GM18520 (cell line): ENCODE data around the gene ROR2.

ENCODE experiments used
- ATAC-seq: cut with Tn5 transposase; IDR thresholded peaks from one replicate; pipeline ENCODE4 v1.9.1; 2021; ENCODE audit not compliant: unreplicated experiment

The ROR2 gene

GRCh38 chr9:91902475-91903125, 47.4 kb downstream of the ROR2 start:
- no peak for ATAC-seq

GRCh38 chr9:91900797-91901177, 49.2 kb downstream of the ROR2 start:
- ATAC-seq, result no peak

GRCh38 chr9:91900055-91900796, 49.8 kb downstream of the ROR2 start:
- no peak for ATAC-seq

GRCh38 chr9:91899594-91899993, 50.4 kb downstream of the ROR2 start:
- no peak for ATAC-seq

GRCh38 chr9:91899219-91899563, 50.8 kb downstream of the ROR2 start:
- no peak for ATAC-seq

- no peak for ATAC-seq
Measured at GRCh38 chr9:91898451-91899218, 51.4 kb downstream of the ROR2 start.

- ATAC-seq, result no peak
Measured at GRCh38 chr9:91897201-91897600, 52.8 kb downstream of the ROR2 start.

GRCh38 chr9:91896513-91897121, 53.4 kb downstream of the ROR2 start:
- no peak for ATAC-seq

- ATAC-seq, result no peak
Measured at GRCh38 chr9:91896097-91896496, 53.9 kb downstream of the ROR2 start.

GRCh38 chr9:91894536-91894935, 55.5 kb downstream of the ROR2 start:
- ATAC-seq, result no peak

GRCh38 chr9:91894023-91894422, 56.0 kb downstream of the ROR2 start:
- ATAC-seq, result no peak

- no peak for ATAC-seq
Measured at GRCh38 chr9:91891915-91892314, 58.1 kb downstream of the ROR2 start.

- ATAC-seq, result no peak
Measured at GRCh38 chr9:91890662-91891061, 59.4 kb downstream of the ROR2 start.

GRCh38 chr9:91889161-91889911, 60.7 kb downstream of the ROR2 start:
- no peak for ATAC-seq

- ATAC-seq, result no peak
Measured at GRCh38 chr9:91886414-91887076, 63.5 kb downstream of the ROR2 start.

- ATAC-seq, result no peak
Measured at GRCh38 chr9:91885746-91886413, 64.1 kb downstream of the ROR2 start.

GRCh38 chr9:91884696-91885687, 65.0 kb downstream of the ROR2 start:
- no peak for ATAC-seq

- ATAC-seq, result no peak
Measured at GRCh38 chr9:91884153-91884552, 65.9 kb downstream of the ROR2 start.

GRCh38 chr9:91883503-91883902, 66.5 kb downstream of the ROR2 start:
- no peak for ATAC-seq
